ENCODE results near the gene RAB40B. TPM values are rescaled to one million over a fixed set of nuclear protein-coding genes. Genes with fewer than 3 reads are reported as not detected.

RAB40B gene
- total and polyA plus RNA-seq, 4 donors = 4.9 to 12.2 (median 9.1) TPM

GRCh38 chr17:82709676-82710498 lies 11.4 kb upstream of the RAB40B start:
- no peak for DNase-seq
- ATAC-seq (ENCODE audit: insufficient read depth, low FRiP score) = no peak

GRCh38 chr17:82709024-82709675 lies 10.7 kb upstream of the RAB40B start:
- ATAC-seq (ENCODE audit: insufficient read depth, low FRiP score) (no peak), DNase-seq (no peak)
- peaks cover 0 to 3% (median 0%) of the 10 kb centered on the region in 4 donors for H3K9me3 ChIP-seq (ENCODE audit: control insufficient read depth in 4 of 4, insufficient read depth in 3 of 4, low read length in 3 of 4)
- H3K9ac ChIP-seq (ENCODE audit: insufficient read depth in 1 of 2, low read length in 2 of 2) = no peak overlapping the region
- no peak overlapping the region for H3K27ac ChIP-seq (ENCODE audit: low read depth in 1 of 2, low read length in 1 of 2)
- WGBS, 2 donors = 66 to 71% methylated on average over 8 to 9 of the region's 9 CpGs
- no peak for TF ChIP-seq CTCF (IDR thresholded peaks at IDR 0.05; ENCODE audit: control extremely low read depth, extremely low read depth)
- no peak overlapping the region for H3K4me3 ChIP-seq
- no peaks in the 10 kb centered on the region for H3K4me1 ChIP-seq (ENCODE audit: control insufficient read depth in 5 of 5, insufficient read depth in 5 of 5, low read length in 5 of 5)
- no peaks in the 10 kb centered on the region for H3K27me3 ChIP-seq (ENCODE audit: control insufficient read depth in 3 of 3, insufficient read depth in 3 of 3, low read length in 2 of 3)
- no peaks in the 10 kb centered on the region for H3K36me3 ChIP-seq (ENCODE audit: control insufficient read depth in 4 of 4, insufficient read depth in 4 of 4, low read length in 4 of 4)

More at GRCh38 chr17:82709676-82710498, 11.4 kb upstream of the RAB40B start:
- Histone ChIP-seq H3K27ac (ENCODE audit: low read depth in 1 of 2, low read length in 1 of 2) (no peak overlapping the region), H3K36me3 (ENCODE audit: control insufficient read depth in 4 of 4, insufficient read depth in 4 of 4, low read length in 4 of 4) (no peaks in the 10 kb centered on the region), H3K9ac (ENCODE audit: insufficient read depth in 1 of 2, low read length in 2 of 2) (no peak overlapping the region), H3K9me3 (ENCODE audit: control insufficient read depth in 4 of 4, insufficient read depth in 3 of 4, low read length in 3 of 4) (peaks cover 0 to 3% (median 0%) of the 10 kb centered on the region in 4 donors), H3K27me3 (ENCODE audit: control insufficient read depth in 3 of 3, insufficient read depth in 3 of 3, low read length in 2 of 3) (no peaks in the 10 kb centered on the region), H3K4me3 (no peak overlapping the region), H3K4me1 (ENCODE audit: control insufficient read depth in 5 of 5, insufficient read depth in 5 of 5, low read length in 5 of 5) (no peaks in the 10 kb centered on the region)
- WGBS, 2 donors = 86 to 91% methylated on average over 25 of the region's 25 CpGs
- no peak for TF ChIP-seq CTCF (IDR thresholded peaks at IDR 0.05; ENCODE audit: control extremely low read depth, extremely low read depth)

GRCh38 chr17:82705756-82706155 lies 7.3 kb upstream of the RAB40B start:
- no peaks in the 10 kb centered on the region for H3K27me3 ChIP-seq (ENCODE audit: control insufficient read depth in 3 of 3, insufficient read depth in 3 of 3, low read length in 2 of 3)
- H3K9ac ChIP-seq (ENCODE audit: insufficient read depth in 1 of 2, low read length in 2 of 2) = no peak overlapping the region
- no peak overlapping the region for H3K4me3 ChIP-seq
- no peak for ATAC-seq (ENCODE audit: insufficient read depth, low FRiP score)
- no peak for DNase-seq
- H3K4me1 ChIP-seq (ENCODE audit: control insufficient read depth in 5 of 5, insufficient read depth in 5 of 5, low read length in 5 of 5) = peaks cover 0 to 8% (median 0%) of the 10 kb centered on the region in 5 donors
- peaks cover 0 to 3% (median 0%) of the 10 kb centered on the region in 4 donors for H3K9me3 ChIP-seq (ENCODE audit: control insufficient read depth in 4 of 4, insufficient read depth in 3 of 4, low read length in 3 of 4)
- H3K36me3 ChIP-seq (ENCODE audit: control insufficient read depth in 4 of 4, insufficient read depth in 4 of 4, low read length in 4 of 4) = no peaks in the 10 kb centered on the region
- 91 to 95% methylated on average over 18 of the region's 18 CpGs for WGBS, 2 donors
- no peak overlapping the region for H3K27ac ChIP-seq (ENCODE audit: low read depth in 1 of 2, low read length in 1 of 2)
- no peak for TF ChIP-seq CTCF (IDR thresholded peaks at IDR 0.05; ENCODE audit: control extremely low read depth, extremely low read depth)
